Panc1 (cell line): ENCODE data around the gene CRYGD. TPM values are rescaled to one million over a fixed set of nuclear protein-coding genes. Genes with fewer than 3 reads are reported as not detected.

Experiments used
- ATAC-seq: fragments of 200-7000 bp; cut with Tn5 transposase; 2 replicates; pipeline ENCODE4 v1.9.1; 2020; ENCODE audit warnings: mild to moderate bottlenecking, moderate library complexity
- BruUV-seq: library from RNA; stranded (reverse); fragments of 400-500 nt; replicated peaks from 2 replicates; lab custom pipeline; 2021; lab: Mats Ljungman, UMichigan
- CTCF ChIA-PET: fragments of 300-600 bp; sonication (Branson Sonifier 250); formaldehyde crosslinking; loops from one replicate; lab custom pipeline; 2022; ENCODE audit warnings: antibody characterized with exemption; lab: Charles Lee
- POLR2A ChIA-PET: fragments of 300-600 bp; sonication (Branson Sonifier 250); formaldehyde crosslinking; loops from one replicate; lab custom pipeline; 2022; ENCODE audit warnings: antibody characterized with exemption; lab: Charles Lee
- DNase-seq: peaks from one replicate; pipeline ENCODE4 v3.0.0-alpha.2; 2010; ENCODE audit warnings: low read depth, low spot score
- H3K27ac ChIP-seq: 2 replicates; pipeline ENCODE4 v1.5.1; 2011; ENCODE audit warnings: mild to moderate bottlenecking, low read length, inconsistent platforms
- H3K27me3 ChIP-seq: fragments of 200-500 bp; sonication (Bioruptor generic); 2 replicates; pipeline ENCODE4 v1.6.0; 2014; ENCODE audit warnings: low read length, inconsistent platforms; ENCODE audit not compliant: control insufficient read depth, insufficient read depth
- H3K36me3 ChIP-seq: fragments of 200-500 bp; sonication (Bioruptor generic); 2 replicates; pipeline ENCODE4 v1.5.1; 2014; ENCODE audit warnings: inconsistent platforms, mild to moderate bottlenecking, low read length, moderate library complexity; ENCODE audit not compliant: control insufficient read depth, insufficient read depth
- H3K4me1 ChIP-seq: 2 replicates; pipeline ENCODE4 v1.5.1; 2011; ENCODE audit warnings: inconsistent platforms, mild to moderate bottlenecking, low read length, moderate library complexity; ENCODE audit not compliant: control insufficient read depth, insufficient read depth
- H3K4me3 ChIP-seq, 2 experiments: 2 replicates each; pipeline ENCODE4 v1.5.1; 2011 to 2012; ENCODE audit warnings: low read depth in 2 of 2, low read length in 2 of 2, mild to moderate bottlenecking in 2 of 2, inconsistent platforms in 1 of 2, moderate library complexity in 1 of 2
- H3K9me3 ChIP-seq: fragments of 200-500 bp; sonication (Bioruptor generic); 2 replicates; pipeline ENCODE4 v1.5.1; 2014; ENCODE audit warnings: low read depth, mild to moderate bottlenecking, inconsistent platforms, low read length, moderate library complexity; ENCODE audit not compliant: control insufficient read depth, insufficient read depth
- POLR2AphosphoS5 ChIP-seq: IDR thresholded peaks from 2 replicates; pipeline ENCODE4 v1.6.1; 2012; ENCODE audit warnings: mild to moderate bottlenecking, low read depth, low read length, moderate library complexity
- SIN3A ChIP-seq: IDR thresholded peaks from 2 replicates; pipeline ENCODE4 v1.6.1; 2012; ENCODE audit warnings: low read depth, mild to moderate bottlenecking, low read length, moderate library complexity, borderline replicate concordance; ENCODE audit not compliant: insufficient read depth
- TCF7L2 ChIP-seq: IDR thresholded peaks from 2 replicates; pipeline ENCODE4 v1.6.1; 2011; ENCODE audit warnings: mild to moderate bottlenecking, low read depth, low read length, inconsistent platforms
- in situ Hi-C: cut with HindIII; loops from 2 replicates; pipeline ENCODE4 v1.10.0; 2016; ENCODE audit warnings: low sequenced_read_pairs, low pct_unique_long_range_greater_than_20kb
- intact Hi-C: fragments of 100-400 bp; cut with micrococcal nuclease; formaldehyde crosslinking; loops from one replicate; pipeline ENCODE4 v1.10.0; 2022; ENCODE audit not compliant: unreplicated experiment
- total RNA-seq: library from RNA; stranded (reverse); gene quantifications from one replicate; pipeline ENCODE4 v1.2.1, GENCODE V29; 2021; ENCODE audit not compliant: unreplicated experiment
- TF ChIP-seq, protein P1 (sequence below): fragments of 450-650 bp; IDR thresholded peaks from 2 replicates; pipeline ENCODE4 v1.5.1; 2017; ENCODE audit warnings: mild to moderate bottlenecking
- TF ChIP-seq, protein P2 (sequence below), 2 experiments: IDR thresholded peaks; 2 replicates each; pipeline ENCODE4 v1.6.1; 2011 to 2012; ENCODE audit warnings: low read depth in 2 of 2, control low read depth in 1 of 2, low read length in 1 of 2, mild to moderate bottlenecking in 1 of 2, moderate library complexity in 1 of 2; ENCODE audit not compliant: insufficient read depth in 1 of 2

The CRYGD gene
- total RNA-seq, 1 experiment from 2014 or later: not detected

DNA sequence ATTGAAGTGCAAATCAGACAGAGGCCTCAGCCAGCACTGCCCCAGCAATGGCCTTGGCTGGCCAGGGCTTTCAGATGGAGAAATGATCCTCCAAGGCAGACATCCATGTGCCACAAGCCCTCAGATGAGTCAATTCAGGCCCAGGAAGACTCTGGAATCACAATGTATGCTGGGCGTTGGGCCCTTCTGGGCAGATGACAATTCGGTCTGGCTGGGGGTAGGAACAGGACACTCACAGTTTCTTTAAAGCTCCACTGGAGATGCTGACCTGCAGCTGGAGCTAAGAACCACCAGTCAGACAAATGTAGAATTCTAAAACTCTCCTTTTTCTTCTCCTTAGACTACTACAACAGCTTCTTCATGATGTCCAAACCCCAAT lies 12.4 kb upstream of the CRYGD start:
- DNase-seq (no peak), ATAC-seq (no peak)
- Histone ChIP-seq H3K4me3 (no peak overlapping the region), H3K36me3 (no peaks in the 10 kb centered on the region), H3K27me3 (no peaks in the 10 kb centered on the region), H3K4me1 (no peaks in the 10 kb centered on the region), H3K9me3 (no peaks in the 10 kb centered on the region), H3K27ac (no peak overlapping the region)
- TF ChIP-seq, protein P1, sequence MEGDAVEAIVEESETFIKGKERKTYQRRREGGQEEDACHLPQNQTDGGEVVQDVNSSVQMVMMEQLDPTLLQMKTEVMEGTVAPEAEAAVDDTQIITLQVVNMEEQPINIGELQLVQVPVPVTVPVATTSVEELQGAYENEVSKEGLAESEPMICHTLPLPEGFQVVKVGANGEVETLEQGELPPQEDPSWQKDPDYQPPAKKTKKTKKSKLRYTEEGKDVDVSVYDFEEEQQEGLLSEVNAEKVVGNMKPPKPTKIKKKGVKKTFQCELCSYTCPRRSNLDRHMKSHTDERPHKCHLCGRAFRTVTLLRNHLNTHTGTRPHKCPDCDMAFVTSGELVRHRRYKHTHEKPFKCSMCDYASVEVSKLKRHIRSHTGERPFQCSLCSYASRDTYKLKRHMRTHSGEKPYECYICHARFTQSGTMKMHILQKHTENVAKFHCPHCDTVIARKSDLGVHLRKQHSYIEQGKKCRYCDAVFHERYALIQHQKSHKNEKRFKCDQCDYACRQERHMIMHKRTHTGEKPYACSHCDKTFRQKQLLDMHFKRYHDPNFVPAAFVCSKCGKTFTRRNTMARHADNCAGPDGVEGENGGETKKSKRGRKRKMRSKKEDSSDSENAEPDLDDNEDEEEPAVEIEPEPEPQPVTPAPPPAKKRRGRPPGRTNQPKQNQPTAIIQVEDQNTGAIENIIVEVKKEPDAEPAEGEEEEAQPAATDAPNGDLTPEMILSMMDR: no peak
- TF ChIP-seq TCF7L2: no peak
- no TSS peak for BruUV-seq
- POLR2A ChIA-PET: no interaction called here
- CTCF ChIA-PET: no interaction called here
- in situ Hi-C loops: no loop called here
- intact Hi-C loops: no loop called here

- H3K4me3 ChIP-seq: no peak overlapping the region
- in situ Hi-C loops: no loop called here
Observed at GRCh38 chr2:208135794-208136715, 11.7 kb upstream of the CRYGD start.

More at GRCh38 chr2:208135794-208136715, 11.7 kb upstream of the CRYGD start:
- Histone ChIP-seq H3K27me3 (no peaks in the 10 kb centered on the region), H3K27ac (no peak overlapping the region), H3K4me1 (no peaks in the 10 kb centered on the region), H3K9me3 (no peaks in the 10 kb centered on the region), H3K36me3 (no peaks in the 10 kb centered on the region)
- CTCF ChIA-PET: no interaction called here
- intact Hi-C loops: no loop called here
- BruUV-seq: no TSS peak
- TF ChIP-seq, protein P1: no peak
- TF ChIP-seq POLR2AphosphoS5 (no peak), TCF7L2 (no peak), SIN3A (no peak)
- TF ChIP-seq, protein P2, sequence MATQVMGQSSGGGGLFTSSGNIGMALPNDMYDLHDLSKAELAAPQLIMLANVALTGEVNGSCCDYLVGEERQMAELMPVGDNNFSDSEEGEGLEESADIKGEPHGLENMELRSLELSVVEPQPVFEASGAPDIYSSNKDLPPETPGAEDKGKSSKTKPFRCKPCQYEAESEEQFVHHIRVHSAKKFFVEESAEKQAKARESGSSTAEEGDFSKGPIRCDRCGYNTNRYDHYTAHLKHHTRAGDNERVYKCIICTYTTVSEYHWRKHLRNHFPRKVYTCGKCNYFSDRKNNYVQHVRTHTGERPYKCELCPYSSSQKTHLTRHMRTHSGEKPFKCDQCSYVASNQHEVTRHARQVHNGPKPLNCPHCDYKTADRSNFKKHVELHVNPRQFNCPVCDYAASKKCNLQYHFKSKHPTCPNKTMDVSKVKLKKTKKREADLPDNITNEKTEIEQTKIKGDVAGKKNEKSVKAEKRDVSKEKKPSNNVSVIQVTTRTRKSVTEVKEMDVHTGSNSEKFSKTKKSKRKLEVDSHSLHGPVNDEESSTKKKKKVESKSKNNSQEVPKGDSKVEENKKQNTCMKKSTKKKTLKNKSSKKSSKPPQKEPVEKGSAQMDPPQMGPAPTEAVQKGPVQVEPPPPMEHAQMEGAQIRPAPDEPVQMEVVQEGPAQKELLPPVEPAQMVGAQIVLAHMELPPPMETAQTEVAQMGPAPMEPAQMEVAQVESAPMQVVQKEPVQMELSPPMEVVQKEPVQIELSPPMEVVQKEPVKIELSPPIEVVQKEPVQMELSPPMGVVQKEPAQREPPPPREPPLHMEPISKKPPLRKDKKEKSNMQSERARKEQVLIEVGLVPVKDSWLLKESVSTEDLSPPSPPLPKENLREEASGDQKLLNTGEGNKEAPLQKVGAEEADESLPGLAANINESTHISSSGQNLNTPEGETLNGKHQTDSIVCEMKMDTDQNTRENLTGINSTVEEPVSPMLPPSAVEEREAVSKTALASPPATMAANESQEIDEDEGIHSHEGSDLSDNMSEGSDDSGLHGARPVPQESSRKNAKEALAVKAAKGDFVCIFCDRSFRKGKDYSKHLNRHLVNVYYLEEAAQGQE (IDR thresholded peaks at IDR 0.05; ENCODE audit: insufficient read depth in 1 of 2, low read depth in 2 of 2, low read length in 1 of 2): no peak
- POLR2A ChIA-PET: interaction anchor here (0.6 kb wide), 1 partner anchor 991 kb away, joined by 3 read pairs; no protein-coding TSS in a partner anchor
- DNase-seq (no peak), ATAC-seq (no peak)
